GM23338 (cell line): ENCODE data around the gene CD244. TPM values are rescaled to one million over a fixed set of nuclear protein-coding genes. Genes with fewer than 3 reads are reported as not detected.
"Not testable (repeated sequence)": the region's sequence is repeated elsewhere in the genome, so short reads cannot be mapped to it uniquely, and the experiment has no call there.

Experiments used
- ATAC-seq: fragments of 200-7000 bp; cut with Tn5 transposase; 3 replicates; pipeline ENCODE4 v1.9.1; 2020
- DNase-seq: peaks from one replicate; pipeline ENCODE4 v3.0.0-alpha.2; 2015; ENCODE audit warnings: low spot score
- H2AFZ ChIP-seq: fragments of 200-600 bp; sonication (generic); 2 replicates; pipeline ENCODE4 v1.8.0; 2016; ENCODE audit warnings: antibody characterized with exemption, mild to moderate bottlenecking, moderate library complexity
- H3F3A ChIP-seq: fragments of 200-600 bp; sonication (generic); replicated peaks from 2 replicates; pipeline ENCODE4 v1.8.0; 2017; ENCODE audit warnings: antibody characterized with exemption, mixed run types, low read depth
- H3K27ac ChIP-seq: fragments of 200-600 bp; sonication (generic); 2 replicates; pipeline ENCODE4 v1.6.1; 2016; ENCODE audit warnings: low read depth
- H3K27me3 ChIP-seq: fragments of 200-600 bp; sonication (generic); 2 replicates; pipeline ENCODE4 v1.8.0; 2016; ENCODE audit warnings: mild to moderate bottlenecking, mixed run types, moderate library complexity; ENCODE audit not compliant: insufficient read depth
- H3K36me3 ChIP-seq: fragments of 200-600 bp; sonication (generic); 2 replicates; pipeline ENCODE4 v1.8.0; 2016; ENCODE audit warnings: mild to moderate bottlenecking; ENCODE audit not compliant: insufficient read depth
- H3K4me1 ChIP-seq: fragments of 200-600 bp; sonication (generic); 2 replicates; pipeline ENCODE4 v1.8.0; 2016; ENCODE audit warnings: mild to moderate bottlenecking, moderate library complexity; ENCODE audit not compliant: insufficient read depth
- H3K4me2 ChIP-seq: fragments of 200-600 bp; sonication (generic); 2 replicates; pipeline ENCODE4 v1.7.1; 2017; ENCODE audit warnings: mixed run types
- H3K4me3 ChIP-seq: fragments of 200-600 bp; sonication (generic); 2 replicates; pipeline ENCODE4 v1.6.1; 2016; ENCODE audit warnings: mixed run types
- H3K79me2 ChIP-seq: fragments of 200-600 bp; sonication (generic); replicated peaks from 2 replicates; pipeline ENCODE4 v1.8.0; 2017; ENCODE audit warnings: mild to moderate bottlenecking; ENCODE audit not compliant: insufficient read depth
- H3K9me2 ChIP-seq: fragments of 200-600 bp; sonication (generic); 2 replicates; pipeline ENCODE4 v1.8.0; 2017; ENCODE audit not compliant: insufficient read depth
- H4K20me1 ChIP-seq: fragments of 200-600 bp; sonication (generic); replicated peaks from 2 replicates; pipeline ENCODE4 v1.8.0; 2017; ENCODE audit warnings: mild to moderate bottlenecking; ENCODE audit not compliant: insufficient read depth
- H3K27ac Mint-ChIP-seq: 2 replicates; pipeline ENCODE4 v1.8.0; 2020; ENCODE audit warnings: inconsistent platforms, mild to moderate bottlenecking, moderate library complexity, mixed read lengths
- H3K27me3 Mint-ChIP-seq: 3 replicates; pipeline ENCODE4 v1.8.0; 2022; ENCODE audit warnings: low read depth, mild to moderate bottlenecking, moderate library complexity, mixed read lengths, inconsistent platforms; ENCODE audit not compliant: insufficient read depth, poor library complexity
- H3K36me3 Mint-ChIP-seq: 3 replicates; pipeline ENCODE4 v1.8.0; 2021; ENCODE audit warnings: low read depth, mild to moderate bottlenecking, inconsistent platforms, moderate library complexity, mixed read lengths
- H3K4me1 Mint-ChIP-seq: 3 replicates; pipeline ENCODE4 v1.8.0; 2020; ENCODE audit warnings: mild to moderate bottlenecking, inconsistent platforms, mixed read lengths
- H3K4me3 Mint-ChIP-seq: 3 replicates; pipeline ENCODE4 v1.8.0; 2021; ENCODE audit warnings: moderate library complexity, mild to moderate bottlenecking, inconsistent platforms, mixed read lengths
- H3K9me3 Mint-ChIP-seq: 3 replicates; pipeline ENCODE4 v1.8.0; 2020; ENCODE audit warnings: moderate library complexity, mild to moderate bottlenecking, inconsistent platforms, mixed read lengths
- JUNB ChIP-seq: IDR thresholded peaks from one replicate; pipeline ENCODE4 v1.6.1; 2016; ENCODE audit warnings: antibody characterized with exemption; ENCODE audit not compliant: unreplicated experiment
- STAT1 ChIP-seq: IDR thresholded peaks from one replicate; pipeline ENCODE4 v1.6.1; 2016; ENCODE audit warnings: antibody characterized with exemption; ENCODE audit not compliant: unreplicated experiment
- polyA plus RNA-seq: library from polyadenylated mRNA; unstranded; fragments of >200 nt; fragmentation: Nextera tagmentation; extraction: Ambion mirVana; gene quantifications from 2 replicates; pipeline ENCODE4 v1.2.1, GENCODE V29; 2016
- total RNA-seq: library from RNA; depleted of rRNA; stranded (reverse); fragments of >200 nt; shearing (Covaris generic); gene quantifications from 2 replicates; pipeline ENCODE4 v1.2.3, GENCODE V29; 2014
- TF ChIP-seq, protein P1 (sequence below): IDR thresholded peaks from one replicate; pipeline ENCODE4 v1.6.1; 2018; ENCODE audit warnings: antibody characterized with exemption; ENCODE audit not compliant: unreplicated experiment
- TF ChIP-seq, protein P2 (sequence below), 2 experiments: fragments of 200-600 bp in 1 of 2; sonication (generic) in 1 of 2; conservative IDR thresholded peaks; 2 replicates each; pipeline versions ENCODE4 v1.5.1 to v1.6.1; 2016 to 2017; ENCODE audit warnings: antibody characterized with exemption in 2 of 2, low read depth in 2 of 2, mild to moderate bottlenecking in 2 of 2, moderate library complexity in 1 of 2

CD244 gene
- total and polyA plus RNA-seq, 2 experiments from 2014 or later: not detected

DNA sequence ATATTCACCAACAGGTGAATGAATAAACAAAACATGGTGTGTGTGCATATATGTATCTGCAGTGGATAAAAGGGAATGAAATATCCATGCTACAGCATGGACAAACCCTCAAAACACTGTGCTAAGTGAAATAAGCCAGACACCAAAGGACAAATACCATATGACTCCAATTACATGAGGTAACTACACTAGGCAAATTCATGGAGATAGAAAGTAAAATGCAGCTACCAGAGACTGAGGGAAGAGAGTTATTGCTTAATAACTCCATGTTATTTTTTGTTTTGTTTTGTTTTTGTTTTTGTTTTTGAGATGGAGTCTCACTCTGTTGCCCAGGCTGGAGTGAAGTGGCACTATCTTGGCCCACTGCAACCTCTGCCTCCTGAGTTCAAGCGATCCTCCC lies 19.9 kb upstream of the CD244 start:
- ATAC-seq (no peak), DNase-seq (no peak)
- no peaks in the 10 kb centered on the region for H3K36me3 Mint-ChIP-seq
- H3K9me3 Mint-ChIP-seq: no peaks in the 10 kb centered on the region
- H3K4me1 Mint-ChIP-seq: no peaks in the 10 kb centered on the region; the same call in 2 of the 3 replicates
- Histone ChIP-seq H3K9me2 (0 out of 2 replicates have a peak, but pooled peaks cover 4% of the 10 kb centered on the region), H3K4me3 (no peak overlapping the region), H3K27ac (no peak overlapping the region), H3K36me3 (no peaks in the 10 kb centered on the region), H2AFZ (no peak overlapping the region), H3K79me2 (no peaks in the 10 kb centered on the region), H3K4me2 (no peak overlapping the region), H3F3A (no peaks in the 10 kb centered on the region), H3K27me3 (no peaks in the 10 kb centered on the region), H3K4me1 (no peaks in the 10 kb centered on the region), H4K20me1 (no peaks in the 10 kb centered on the region)
- H3K27me3 Mint-ChIP-seq: peaks cover 4% of the 10 kb centered on the region
- TF ChIP-seq JUNB: no peak
- no peak overlapping the region for H3K4me3 Mint-ChIP-seq
- no peak overlapping the region for H3K27ac Mint-ChIP-seq

DNA sequence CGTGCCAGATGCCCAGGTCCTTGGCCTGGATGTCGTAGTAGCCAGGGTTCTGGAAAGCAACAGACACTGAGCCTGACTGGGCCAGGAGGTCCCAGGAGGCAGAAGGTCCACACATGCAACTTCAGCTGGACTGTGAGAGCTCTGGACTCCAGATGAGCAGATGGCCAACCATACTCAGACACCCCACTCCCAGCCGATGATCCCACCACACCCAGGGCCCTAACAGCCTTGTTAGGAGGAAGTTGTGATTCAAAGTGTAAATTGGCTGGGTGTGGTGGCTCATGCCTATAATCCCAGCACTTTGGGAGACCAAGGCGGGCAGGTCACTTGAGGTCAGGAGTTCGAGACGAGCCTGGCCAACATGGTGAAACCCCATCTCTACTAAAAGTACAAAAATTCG lies 18.6 kb upstream of the CD244 start:
- H3K27ac ChIP-seq, H3K36me3 Mint-ChIP-seq, H3K27ac Mint-ChIP-seq, H3K36me3 ChIP-seq, ATAC-seq, H3K4me3 Mint-ChIP-seq, H3F3A ChIP-seq, H3K79me2 ChIP-seq, H3K9me3 Mint-ChIP-seq, H3K4me1 ChIP-seq, H4K20me1 ChIP-seq, DNase-seq, H2AFZ ChIP-seq, H3K27me3 Mint-ChIP-seq, H3K4me1 Mint-ChIP-seq, H3K4me2 ChIP-seq, H3K27me3 ChIP-seq, H3K4me3 ChIP-seq: not testable (repeated sequence)
- H3K9me2 ChIP-seq: peaks cover 11% of the 10 kb centered on the region

DNA sequence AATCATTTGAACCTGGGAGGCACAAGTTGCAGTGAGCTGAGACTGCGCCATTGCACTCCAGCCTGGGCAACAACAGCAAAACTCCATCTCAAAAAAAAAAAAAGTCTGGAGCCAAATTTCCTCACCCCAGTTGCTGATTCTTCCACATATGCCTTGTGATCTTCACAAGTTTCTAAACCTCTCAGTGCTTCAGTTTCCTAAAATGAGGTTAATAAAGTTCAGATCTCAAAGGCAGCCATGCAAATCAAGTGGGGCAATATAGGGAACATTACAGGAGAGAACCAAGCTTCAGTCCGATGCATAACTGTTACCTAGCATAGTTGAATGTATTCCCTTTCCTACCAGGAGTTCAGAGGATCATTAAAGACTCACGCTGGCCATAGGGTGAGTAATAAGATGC lies 17.5 kb upstream of the CD244 start:
- Histone ChIP-seq H3K4me3 (no peak overlapping the region), H4K20me1 (no peaks in the 10 kb centered on the region), H3K4me1 (no peaks in the 10 kb centered on the region), H3K4me2 (no peak overlapping the region), H3K9me2 (peaks cover 11% of the 10 kb centered on the region), H3F3A (no peaks in the 10 kb centered on the region), H3K36me3 (no peaks in the 10 kb centered on the region), H2AFZ (no peak overlapping the region), H3K27ac (no peak overlapping the region), H3K27me3 (no peaks in the 10 kb centered on the region), H3K79me2 (no peaks in the 10 kb centered on the region)
- DNase-seq (no peak), ATAC-seq (no peak)
- peaks cover 6% of the 10 kb centered on the region; the same call in 2 of the 3 replicates for H3K4me1 Mint-ChIP-seq
- H3K27ac Mint-ChIP-seq: no peak overlapping the region
- no peaks in the 10 kb centered on the region for H3K9me3 Mint-ChIP-seq
- H3K27me3 Mint-ChIP-seq: peaks cover 5% of the 10 kb centered on the region
- no peaks in the 10 kb centered on the region for H3K36me3 Mint-ChIP-seq
- H3K4me3 Mint-ChIP-seq: no peak overlapping the region
- TF ChIP-seq, protein P1, sequence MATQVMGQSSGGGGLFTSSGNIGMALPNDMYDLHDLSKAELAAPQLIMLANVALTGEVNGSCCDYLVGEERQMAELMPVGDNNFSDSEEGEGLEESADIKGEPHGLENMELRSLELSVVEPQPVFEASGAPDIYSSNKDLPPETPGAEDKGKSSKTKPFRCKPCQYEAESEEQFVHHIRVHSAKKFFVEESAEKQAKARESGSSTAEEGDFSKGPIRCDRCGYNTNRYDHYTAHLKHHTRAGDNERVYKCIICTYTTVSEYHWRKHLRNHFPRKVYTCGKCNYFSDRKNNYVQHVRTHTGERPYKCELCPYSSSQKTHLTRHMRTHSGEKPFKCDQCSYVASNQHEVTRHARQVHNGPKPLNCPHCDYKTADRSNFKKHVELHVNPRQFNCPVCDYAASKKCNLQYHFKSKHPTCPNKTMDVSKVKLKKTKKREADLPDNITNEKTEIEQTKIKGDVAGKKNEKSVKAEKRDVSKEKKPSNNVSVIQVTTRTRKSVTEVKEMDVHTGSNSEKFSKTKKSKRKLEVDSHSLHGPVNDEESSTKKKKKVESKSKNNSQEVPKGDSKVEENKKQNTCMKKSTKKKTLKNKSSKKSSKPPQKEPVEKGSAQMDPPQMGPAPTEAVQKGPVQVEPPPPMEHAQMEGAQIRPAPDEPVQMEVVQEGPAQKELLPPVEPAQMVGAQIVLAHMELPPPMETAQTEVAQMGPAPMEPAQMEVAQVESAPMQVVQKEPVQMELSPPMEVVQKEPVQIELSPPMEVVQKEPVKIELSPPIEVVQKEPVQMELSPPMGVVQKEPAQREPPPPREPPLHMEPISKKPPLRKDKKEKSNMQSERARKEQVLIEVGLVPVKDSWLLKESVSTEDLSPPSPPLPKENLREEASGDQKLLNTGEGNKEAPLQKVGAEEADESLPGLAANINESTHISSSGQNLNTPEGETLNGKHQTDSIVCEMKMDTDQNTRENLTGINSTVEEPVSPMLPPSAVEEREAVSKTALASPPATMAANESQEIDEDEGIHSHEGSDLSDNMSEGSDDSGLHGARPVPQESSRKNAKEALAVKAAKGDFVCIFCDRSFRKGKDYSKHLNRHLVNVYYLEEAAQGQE: no peak
- no peak for TF ChIP-seq STAT1
- TF ChIP-seq, protein P2, sequence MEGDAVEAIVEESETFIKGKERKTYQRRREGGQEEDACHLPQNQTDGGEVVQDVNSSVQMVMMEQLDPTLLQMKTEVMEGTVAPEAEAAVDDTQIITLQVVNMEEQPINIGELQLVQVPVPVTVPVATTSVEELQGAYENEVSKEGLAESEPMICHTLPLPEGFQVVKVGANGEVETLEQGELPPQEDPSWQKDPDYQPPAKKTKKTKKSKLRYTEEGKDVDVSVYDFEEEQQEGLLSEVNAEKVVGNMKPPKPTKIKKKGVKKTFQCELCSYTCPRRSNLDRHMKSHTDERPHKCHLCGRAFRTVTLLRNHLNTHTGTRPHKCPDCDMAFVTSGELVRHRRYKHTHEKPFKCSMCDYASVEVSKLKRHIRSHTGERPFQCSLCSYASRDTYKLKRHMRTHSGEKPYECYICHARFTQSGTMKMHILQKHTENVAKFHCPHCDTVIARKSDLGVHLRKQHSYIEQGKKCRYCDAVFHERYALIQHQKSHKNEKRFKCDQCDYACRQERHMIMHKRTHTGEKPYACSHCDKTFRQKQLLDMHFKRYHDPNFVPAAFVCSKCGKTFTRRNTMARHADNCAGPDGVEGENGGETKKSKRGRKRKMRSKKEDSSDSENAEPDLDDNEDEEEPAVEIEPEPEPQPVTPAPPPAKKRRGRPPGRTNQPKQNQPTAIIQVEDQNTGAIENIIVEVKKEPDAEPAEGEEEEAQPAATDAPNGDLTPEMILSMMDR (conservative IDR thresholded peaks at IDR 0.05; ENCODE audit: low read depth in 2 of 2): no peak
